GM23338 (cell line): Measurements from ENCODE around the gene RBM23.

ENCODE experiments used
- CREB1 ChIP-seq: fragments of 250-450 bp; sonication (Bioruptor Pico); IDR thresholded peaks from 2 replicates; pipeline ENCODE4 v1.5.0; 2020; ENCODE audit warnings: low read depth, mild to moderate bottlenecking, moderate library complexity
- EZH2 ChIP-seq: fragments of 200-600 bp; sonication (generic); IDR thresholded peaks from one replicate; pipeline ENCODE4 v1.8.0; 2017; ENCODE audit warnings: antibody characterized with exemption, mild to moderate bottlenecking, low read depth; ENCODE audit not compliant: unreplicated experiment
- EZH2phosphoT487 ChIP-seq: fragments of 200-600 bp; sonication (generic); IDR thresholded peaks from one replicate; pipeline ENCODE4 v1.8.1; 2018; ENCODE audit warnings: antibody characterized with exemption; ENCODE audit not compliant: unreplicated experiment
- JUNB ChIP-seq: IDR thresholded peaks from one replicate; pipeline ENCODE4 v1.6.1; 2016; ENCODE audit warnings: antibody characterized with exemption; ENCODE audit not compliant: unreplicated experiment
- NANOG ChIP-seq: IDR thresholded peaks from 2 replicates; pipeline ENCODE4 v1.6.1; 2016; ENCODE audit warnings: antibody characterized with exemption, borderline replicate concordance
- POLR2AphosphoS5 ChIP-seq: IDR thresholded peaks from 2 replicates; pipeline ENCODE4 v1.6.1; 2016; ENCODE audit warnings: antibody characterized with exemption, low read depth
- ZNF114 ChIP-seq: fragments of 250-450 bp; sonication (Bioruptor Pico); IDR thresholded peaks from 2 replicates; pipeline ENCODE4 v1.5.0; 2020; ENCODE audit warnings: mild to moderate bottlenecking, moderate library complexity
- ZNF331 ChIP-seq: fragments of 250-450 bp; sonication (Bioruptor Pico); IDR thresholded peaks from 2 replicates; pipeline ENCODE4 v1.5.0; 2020; ENCODE audit warnings: low read depth, mild to moderate bottlenecking, moderate library complexity
- TF ChIP-seq, protein P1 (sequence below), 2 experiments: fragments of 200-600 bp in 1 of 2; sonication (generic) in 1 of 2; conservative IDR thresholded peaks; 2 replicates each; pipeline versions ENCODE4 v1.5.1 to v1.6.1; 2016 to 2017; ENCODE audit warnings: antibody characterized with exemption in 2 of 2, low read depth in 2 of 2, mild to moderate bottlenecking in 2 of 2, moderate library complexity in 1 of 2
- TF ChIP-seq, protein P2 (sequence below): fragments of 250-450 bp; sonication (Bioruptor Pico); IDR thresholded peaks from 2 replicates; pipeline ENCODE4 v1.5.0; 2020; ENCODE audit warnings: mild to moderate bottlenecking, moderate library complexity
- TF ChIP-seq, protein P3 (sequence below): IDR thresholded peaks from one replicate; pipeline ENCODE4 v1.6.1; 2018; ENCODE audit warnings: antibody characterized with exemption; ENCODE audit not compliant: unreplicated experiment
- TF ChIP-seq, protein P4 (sequence below): IDR thresholded peaks from 2 replicates; pipeline ENCODE4 v1.6.1; 2016; ENCODE audit warnings: antibody characterized with exemption

DNA sequence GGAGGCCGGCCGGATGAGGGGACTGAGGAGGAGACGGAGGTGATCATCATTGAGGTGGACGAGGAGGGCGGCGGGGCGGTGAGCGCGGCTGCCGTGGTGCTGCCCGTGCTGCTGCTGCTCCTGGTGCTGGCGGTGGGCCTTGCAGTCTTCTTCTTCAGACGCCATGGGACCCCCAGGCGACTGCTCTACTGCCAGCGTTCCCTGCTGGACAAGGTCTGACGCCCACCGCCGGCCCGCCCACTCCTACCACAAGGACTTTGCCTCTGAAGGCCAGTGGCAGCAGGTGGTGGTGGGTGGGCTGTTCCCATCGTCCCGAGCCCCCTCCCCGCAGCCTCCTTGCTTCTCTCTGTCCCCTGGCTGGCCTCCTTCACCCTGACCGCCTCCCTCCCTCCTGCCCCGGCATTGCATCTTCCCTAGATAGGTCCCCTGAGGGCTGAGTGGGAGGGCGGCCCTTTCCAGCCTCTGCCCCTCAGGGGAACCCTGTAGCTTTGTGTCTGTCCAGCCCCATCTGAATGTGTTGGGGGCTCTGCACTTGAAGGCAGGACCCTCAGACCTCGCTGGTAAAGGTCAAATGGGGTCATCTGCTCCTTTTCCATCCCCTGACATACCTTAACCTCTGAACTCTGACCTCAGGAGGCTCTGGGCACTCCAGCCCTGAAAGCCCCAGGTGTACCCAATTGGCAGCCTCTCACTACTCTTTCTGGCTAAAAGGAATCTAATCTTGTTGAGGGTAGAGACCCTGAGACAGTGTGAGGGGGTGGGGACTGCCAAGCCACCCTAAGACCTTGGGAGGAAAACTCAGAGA lies 72.9 kb downstream of the RBM23 start:
- TF ChIP-seq ZNF114 (CRISPR knock-in tag) (no peak), EZH2 (no peak), ZNF331 (CRISPR knock-in tag) (no peak), POLR2AphosphoS5 (no peak), EZH2phosphoT487 (no peak), CREB1 (CRISPR knock-in tag) (no peak), JUNB (no peak), NANOG (no peak)
- TF ChIP-seq, protein P1, sequence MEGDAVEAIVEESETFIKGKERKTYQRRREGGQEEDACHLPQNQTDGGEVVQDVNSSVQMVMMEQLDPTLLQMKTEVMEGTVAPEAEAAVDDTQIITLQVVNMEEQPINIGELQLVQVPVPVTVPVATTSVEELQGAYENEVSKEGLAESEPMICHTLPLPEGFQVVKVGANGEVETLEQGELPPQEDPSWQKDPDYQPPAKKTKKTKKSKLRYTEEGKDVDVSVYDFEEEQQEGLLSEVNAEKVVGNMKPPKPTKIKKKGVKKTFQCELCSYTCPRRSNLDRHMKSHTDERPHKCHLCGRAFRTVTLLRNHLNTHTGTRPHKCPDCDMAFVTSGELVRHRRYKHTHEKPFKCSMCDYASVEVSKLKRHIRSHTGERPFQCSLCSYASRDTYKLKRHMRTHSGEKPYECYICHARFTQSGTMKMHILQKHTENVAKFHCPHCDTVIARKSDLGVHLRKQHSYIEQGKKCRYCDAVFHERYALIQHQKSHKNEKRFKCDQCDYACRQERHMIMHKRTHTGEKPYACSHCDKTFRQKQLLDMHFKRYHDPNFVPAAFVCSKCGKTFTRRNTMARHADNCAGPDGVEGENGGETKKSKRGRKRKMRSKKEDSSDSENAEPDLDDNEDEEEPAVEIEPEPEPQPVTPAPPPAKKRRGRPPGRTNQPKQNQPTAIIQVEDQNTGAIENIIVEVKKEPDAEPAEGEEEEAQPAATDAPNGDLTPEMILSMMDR (conservative IDR thresholded peaks at IDR 0.05; ENCODE audit: low read depth in 2 of 2), result no peak
- TF ChIP-seq, protein P2, sequence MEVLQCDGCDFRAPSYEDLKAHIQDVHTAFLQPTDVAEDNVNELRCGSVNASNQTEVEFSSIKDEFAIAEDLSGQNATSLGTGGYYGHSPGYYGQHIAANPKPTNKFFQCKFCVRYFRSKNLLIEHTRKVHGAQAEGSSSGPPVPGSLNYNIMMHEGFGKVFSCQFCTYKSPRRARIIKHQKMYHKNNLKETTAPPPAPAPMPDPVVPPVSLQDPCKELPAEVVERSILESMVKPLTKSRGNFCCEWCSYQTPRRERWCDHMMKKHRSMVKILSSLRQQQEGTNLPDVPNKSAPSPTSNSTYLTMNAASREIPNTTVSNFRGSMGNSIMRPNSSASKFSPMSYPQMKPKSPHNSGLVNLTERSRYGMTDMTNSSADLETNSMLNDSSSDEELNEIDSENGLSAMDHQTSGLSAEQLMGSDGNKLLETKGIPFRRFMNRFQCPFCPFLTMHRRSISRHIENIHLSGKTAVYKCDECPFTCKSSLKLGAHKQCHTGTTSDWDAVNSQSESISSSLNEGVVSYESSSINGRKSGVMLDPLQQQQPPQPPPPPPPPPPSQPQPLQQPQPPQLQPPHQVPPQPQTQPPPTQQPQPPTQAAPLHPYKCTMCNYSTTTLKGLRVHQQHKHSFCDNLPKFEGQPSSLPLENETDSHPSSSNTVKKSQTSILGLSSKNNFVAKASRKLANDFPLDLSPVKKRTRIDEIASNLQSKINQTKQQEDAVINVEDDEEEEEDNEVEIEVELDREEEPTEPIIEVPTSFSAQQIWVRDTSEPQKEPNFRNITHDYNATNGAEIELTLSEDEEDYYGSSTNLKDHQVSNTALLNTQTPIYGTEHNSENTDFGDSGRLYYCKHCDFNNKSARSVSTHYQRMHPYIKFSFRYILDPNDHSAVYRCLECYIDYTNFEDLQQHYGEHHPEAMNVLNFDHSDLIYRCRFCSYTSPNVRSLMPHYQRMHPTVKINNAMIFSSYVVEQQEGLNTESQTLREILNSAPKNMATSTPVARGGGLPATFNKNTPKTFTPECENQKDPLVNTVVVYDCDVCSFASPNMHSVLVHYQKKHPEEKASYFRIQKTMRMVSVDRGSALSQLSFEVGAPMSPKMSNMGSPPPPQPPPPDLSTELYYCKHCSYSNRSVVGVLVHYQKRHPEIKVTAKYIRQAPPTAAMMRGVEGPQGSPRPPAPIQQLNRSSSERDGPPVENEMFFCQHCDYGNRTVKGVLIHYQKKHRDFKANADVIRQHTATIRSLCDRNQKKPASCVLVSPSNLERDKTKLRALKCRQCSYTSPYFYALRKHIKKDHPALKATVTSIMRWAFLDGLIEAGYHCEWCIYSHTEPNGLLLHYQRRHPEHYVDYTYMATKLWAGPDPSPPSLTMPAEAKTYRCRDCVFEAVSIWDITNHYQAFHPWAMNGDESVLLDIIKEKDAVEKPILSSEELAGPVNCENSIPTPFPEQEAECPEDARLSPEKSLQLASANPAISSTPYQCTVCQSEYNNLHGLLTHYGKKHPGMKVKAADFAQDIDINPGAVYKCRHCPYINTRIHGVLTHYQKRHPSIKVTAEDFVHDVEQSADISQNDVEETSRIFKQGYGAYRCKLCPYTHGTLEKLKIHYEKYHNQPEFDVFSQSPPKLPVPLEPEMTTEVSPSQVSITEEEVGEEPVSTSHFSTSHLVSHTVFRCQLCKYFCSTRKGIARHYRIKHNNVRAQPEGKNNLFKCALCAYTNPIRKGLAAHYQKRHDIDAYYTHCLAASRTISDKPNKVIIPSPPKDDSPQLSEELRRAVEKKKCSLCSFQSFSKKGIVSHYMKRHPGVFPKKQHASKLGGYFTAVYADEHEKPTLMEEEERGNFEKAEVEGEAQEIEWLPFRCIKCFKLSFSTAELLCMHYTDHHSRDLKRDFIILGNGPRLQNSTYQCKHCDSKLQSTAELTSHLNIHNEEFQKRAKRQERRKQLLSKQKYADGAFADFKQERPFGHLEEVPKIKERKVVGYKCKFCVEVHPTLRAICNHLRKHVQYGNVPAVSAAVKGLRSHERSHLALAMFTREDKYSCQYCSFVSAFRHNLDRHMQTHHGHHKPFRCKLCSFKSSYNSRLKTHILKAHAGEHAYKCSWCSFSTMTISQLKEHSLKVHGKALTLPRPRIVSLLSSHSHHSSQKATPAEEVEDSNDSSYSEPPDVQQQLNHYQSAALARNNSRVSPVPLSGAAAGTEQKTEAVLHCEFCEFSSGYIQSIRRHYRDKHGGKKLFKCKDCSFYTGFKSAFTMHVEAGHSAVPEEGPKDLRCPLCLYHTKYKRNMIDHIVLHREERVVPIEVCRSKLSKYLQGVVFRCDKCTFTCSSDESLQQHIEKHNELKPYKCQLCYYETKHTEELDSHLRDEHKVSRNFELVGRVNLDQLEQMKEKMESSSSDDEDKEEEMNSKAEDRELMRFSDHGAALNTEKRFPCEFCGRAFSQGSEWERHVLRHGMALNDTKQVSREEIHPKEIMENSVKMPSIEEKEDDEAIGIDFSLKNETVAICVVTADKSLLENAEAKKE (CRISPR knock-in tag), result no peak
- TF ChIP-seq, protein P3, sequence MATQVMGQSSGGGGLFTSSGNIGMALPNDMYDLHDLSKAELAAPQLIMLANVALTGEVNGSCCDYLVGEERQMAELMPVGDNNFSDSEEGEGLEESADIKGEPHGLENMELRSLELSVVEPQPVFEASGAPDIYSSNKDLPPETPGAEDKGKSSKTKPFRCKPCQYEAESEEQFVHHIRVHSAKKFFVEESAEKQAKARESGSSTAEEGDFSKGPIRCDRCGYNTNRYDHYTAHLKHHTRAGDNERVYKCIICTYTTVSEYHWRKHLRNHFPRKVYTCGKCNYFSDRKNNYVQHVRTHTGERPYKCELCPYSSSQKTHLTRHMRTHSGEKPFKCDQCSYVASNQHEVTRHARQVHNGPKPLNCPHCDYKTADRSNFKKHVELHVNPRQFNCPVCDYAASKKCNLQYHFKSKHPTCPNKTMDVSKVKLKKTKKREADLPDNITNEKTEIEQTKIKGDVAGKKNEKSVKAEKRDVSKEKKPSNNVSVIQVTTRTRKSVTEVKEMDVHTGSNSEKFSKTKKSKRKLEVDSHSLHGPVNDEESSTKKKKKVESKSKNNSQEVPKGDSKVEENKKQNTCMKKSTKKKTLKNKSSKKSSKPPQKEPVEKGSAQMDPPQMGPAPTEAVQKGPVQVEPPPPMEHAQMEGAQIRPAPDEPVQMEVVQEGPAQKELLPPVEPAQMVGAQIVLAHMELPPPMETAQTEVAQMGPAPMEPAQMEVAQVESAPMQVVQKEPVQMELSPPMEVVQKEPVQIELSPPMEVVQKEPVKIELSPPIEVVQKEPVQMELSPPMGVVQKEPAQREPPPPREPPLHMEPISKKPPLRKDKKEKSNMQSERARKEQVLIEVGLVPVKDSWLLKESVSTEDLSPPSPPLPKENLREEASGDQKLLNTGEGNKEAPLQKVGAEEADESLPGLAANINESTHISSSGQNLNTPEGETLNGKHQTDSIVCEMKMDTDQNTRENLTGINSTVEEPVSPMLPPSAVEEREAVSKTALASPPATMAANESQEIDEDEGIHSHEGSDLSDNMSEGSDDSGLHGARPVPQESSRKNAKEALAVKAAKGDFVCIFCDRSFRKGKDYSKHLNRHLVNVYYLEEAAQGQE, result no peak
- TF ChIP-seq, protein P4, sequence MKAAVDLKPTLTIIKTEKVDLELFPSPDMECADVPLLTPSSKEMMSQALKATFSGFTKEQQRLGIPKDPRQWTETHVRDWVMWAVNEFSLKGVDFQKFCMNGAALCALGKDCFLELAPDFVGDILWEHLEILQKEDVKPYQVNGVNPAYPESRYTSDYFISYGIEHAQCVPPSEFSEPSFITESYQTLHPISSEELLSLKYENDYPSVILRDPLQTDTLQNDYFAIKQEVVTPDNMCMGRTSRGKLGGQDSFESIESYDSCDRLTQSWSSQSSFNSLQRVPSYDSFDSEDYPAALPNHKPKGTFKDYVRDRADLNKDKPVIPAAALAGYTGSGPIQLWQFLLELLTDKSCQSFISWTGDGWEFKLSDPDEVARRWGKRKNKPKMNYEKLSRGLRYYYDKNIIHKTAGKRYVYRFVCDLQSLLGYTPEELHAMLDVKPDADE, result no peak
